Neural cell (in vitro differentiated cells): ENCODE data around the gene DNAJB11. TPM values are rescaled to one million over a fixed set of nuclear protein-coding genes. Genes with fewer than 3 reads are reported as not detected.

Experiments
- H2AFZ ChIP-seq: fragments of 200-600, 300-800 bp; sonication (generic), shearing (Covaris generic); 2 replicates; pipeline ENCODE4 v1.6.0; 2014; ENCODE audit warnings: low read depth, mild to moderate bottlenecking, antibody characterized with exemption, low read length, moderate library complexity
- H3F3A ChIP-seq: fragments of 200-600 bp; shearing (Covaris generic); 2 replicates; pipeline ENCODE4 v1.6.1; 2016; ENCODE audit warnings: mild to moderate bottlenecking, moderate library complexity, mixed read lengths, antibody characterized with exemption, low read length; ENCODE audit not compliant: insufficient read depth, poor library complexity, severe bottlenecking
- H3K27ac ChIP-seq: fragments of 200-600, 300-800 bp; sonication (generic), shearing (Covaris generic); 2 replicates; pipeline ENCODE4 v1.5.1; 2014; ENCODE audit warnings: mild to moderate bottlenecking, low read length, moderate library complexity
- H3K27me3 ChIP-seq: fragments of 300-800, 200-600 bp; sonication (generic), shearing (Covaris generic); 2 replicates; pipeline ENCODE4 v1.6.0; 2014; ENCODE audit warnings: mild to moderate bottlenecking, low read depth, low read length, moderate library complexity; ENCODE audit not compliant: insufficient read depth
- H3K36me3 ChIP-seq: fragments of 300-800, 200-600 bp; sonication (generic), shearing (Covaris generic); 2 replicates; pipeline ENCODE4 v1.5.1; 2014; ENCODE audit warnings: mild to moderate bottlenecking, antibody characterized with exemption, low read length, moderate library complexity; ENCODE audit not compliant: insufficient read depth
- H3K4me2 ChIP-seq: fragments of 300-800, 200-600 bp; sonication (generic), shearing (Covaris generic); 2 replicates; pipeline ENCODE4 v1.6.0; 2014; ENCODE audit warnings: mild to moderate bottlenecking, low read length
- H3K4me3 ChIP-seq: fragments of 300-800, 200-600 bp; sonication (generic), shearing (Covaris generic); 2 replicates; pipeline ENCODE4 v1.5.1; 2014; ENCODE audit warnings: mild to moderate bottlenecking, low read length, moderate library complexity
- H3K79me2 ChIP-seq: fragments of 200-600 bp; shearing (Covaris generic); replicated peaks from 2 replicates; pipeline ENCODE4 v1.6.0; 2014; ENCODE audit warnings: mild to moderate bottlenecking, low read length, moderate library complexity; ENCODE audit not compliant: insufficient read depth
- H3K9ac ChIP-seq: fragments of 300-800, 200-600 bp; sonication (generic), shearing (Covaris generic); 2 replicates; pipeline ENCODE4 v1.6.1; 2016; ENCODE audit warnings: mild to moderate bottlenecking, low read length, mixed read lengths
- H3K9me2 ChIP-seq: fragments of 200-600 bp; shearing (Covaris generic); 2 replicates; pipeline ENCODE4 v1.6.1; 2016; ENCODE audit warnings: mild to moderate bottlenecking, low read length, mixed read lengths; ENCODE audit not compliant: insufficient read depth
- H3K9me3 ChIP-seq: fragments of 200-600, 300-800 bp; sonication (generic), shearing (Covaris generic); 2 replicates; pipeline ENCODE4 v1.6.1; 2016; ENCODE audit warnings: mild to moderate bottlenecking, mixed run types, low read length, moderate library complexity, mixed read lengths
- H4K20me1 ChIP-seq: fragments of 200-600 bp; shearing (Covaris generic); 2 replicates; pipeline ENCODE4 v1.6.1; 2016; ENCODE audit warnings: mild to moderate bottlenecking, mixed run types; ENCODE audit not compliant: insufficient read depth
- CTCF ChIP-seq: fragments of 450-650 bp; IDR thresholded peaks from 2 replicates; pipeline ENCODE4 v1.5.1; 2014; ENCODE audit warnings: antibody characterized with exemption, mild to moderate bottlenecking, moderate library complexity; ENCODE audit not compliant: poor library complexity, severe bottlenecking
- EP300 ChIP-seq: fragments of 450-650 bp; conservative IDR thresholded peaks from 2 replicates; pipeline ENCODE4 v1.6.1; 2014; ENCODE audit warnings: antibody characterized with exemption, mild to moderate bottlenecking, moderate library complexity; ENCODE audit not compliant: poor library complexity, severe bottlenecking
- EZH2 ChIP-seq: fragments of 200-600, 300-800 bp; shearing (Covaris generic), sonication (generic); IDR thresholded peaks from 2 replicates; pipeline ENCODE4 v1.6.1; 2014; ENCODE audit warnings: antibody characterized with exemption, low read length, borderline replicate concordance, mild to moderate bottlenecking; ENCODE audit not compliant: insufficient read depth, poor library complexity, severe bottlenecking
- MXI1 ChIP-seq: fragments of 450-650 bp; conservative IDR thresholded peaks from 2 replicates; pipeline ENCODE4 v1.6.1; 2014; ENCODE audit warnings: antibody characterized with exemption, mild to moderate bottlenecking; ENCODE audit not compliant: poor library complexity, severe bottlenecking
- POLR2AphosphoS5 ChIP-seq: IDR thresholded peaks from 2 replicates; pipeline ENCODE4 v1.6.1; 2012
- RAD21 ChIP-seq: fragments of 450-650 bp; conservative IDR thresholded peaks from 2 replicates; pipeline ENCODE4 v1.6.1; 2014; ENCODE audit warnings: antibody characterized with exemption, mild to moderate bottlenecking, moderate library complexity
- REST ChIP-seq: IDR thresholded peaks from 2 replicates; pipeline ENCODE4 v1.6.1; 2012; ENCODE audit warnings: borderline replicate concordance
- SMC3 ChIP-seq: fragments of 450-650 bp; conservative IDR thresholded peaks from 2 replicates; pipeline ENCODE4 v1.6.1; 2014; ENCODE audit warnings: antibody characterized with exemption, mild to moderate bottlenecking, moderate library complexity; ENCODE audit not compliant: poor library complexity
- TAF1 ChIP-seq: IDR thresholded peaks from 2 replicates; pipeline ENCODE4 v1.6.1; 2012; ENCODE audit warnings: low read depth
- polyA minus RNA-seq: library from RNA; depleted of rRNA, polyadenylated mRNA; stranded (reverse); fragments of >200 nt; gene quantifications from 2 replicates; pipeline ENCODE4 v1.2.3, GENCODE V29; 2014
- polyA plus RNA-seq: library from polyadenylated mRNA; depleted of rRNA; stranded (reverse); fragments of >200 nt; gene quantifications from 2 replicates; pipeline ENCODE4 v1.2.3, GENCODE V29; 2014

The DNAJB11 gene
- polyA plus RNA-seq (100.0 and 108 TPM in 2 replicates), polyA minus RNA-seq (64.8 and 78.5 TPM in 2 replicates)

DNA sequence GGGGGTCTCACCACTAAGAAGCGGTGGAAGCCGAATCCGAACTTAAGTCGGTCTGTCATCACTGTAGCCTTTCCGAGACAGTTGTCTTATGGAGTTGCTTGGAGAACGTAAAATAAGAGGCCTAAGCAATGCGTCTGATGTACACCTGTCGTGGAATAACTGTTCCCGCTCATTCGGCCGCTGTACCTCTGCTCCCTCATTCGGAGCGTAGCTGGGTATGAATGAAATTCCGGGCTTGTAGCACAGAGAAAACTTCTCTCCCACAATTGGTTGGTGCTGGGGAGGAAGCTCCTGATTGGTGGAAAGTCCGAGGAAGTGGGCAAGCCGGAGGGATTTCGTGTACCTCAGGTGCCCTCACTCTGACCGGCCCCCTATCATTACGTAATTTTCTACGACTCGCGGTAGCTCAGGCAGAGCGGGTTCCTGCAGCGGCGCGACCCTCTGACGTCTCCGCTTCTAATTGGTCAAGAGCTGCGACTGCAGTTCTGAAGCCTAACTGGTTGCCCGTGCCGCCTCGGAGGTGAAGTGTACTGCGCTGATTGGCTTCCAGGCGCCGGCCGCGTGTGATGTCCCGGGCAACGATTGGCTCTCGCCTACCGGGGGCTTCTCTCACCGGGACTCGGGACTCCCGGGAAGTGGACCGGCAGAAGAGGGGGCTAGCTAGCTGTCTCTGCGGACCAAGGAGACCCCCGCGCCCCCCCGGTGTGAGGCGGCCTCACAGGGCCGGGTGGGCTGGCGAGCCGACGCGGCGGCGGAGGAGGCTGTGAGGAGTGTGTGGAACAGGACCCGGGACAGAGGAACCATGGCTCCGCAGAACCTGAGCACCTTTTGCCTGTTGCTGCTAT is at the start of gene DNAJB11:
TSS of gene DNAJB11 (plus strand) at position 625 of the 845 bp plus-strand sequence. CDS start at position 803, 178 bp downstream.
- Histone ChIP-seq H3K9me3 (no peaks in the 10 kb centered on the region), H3K4me3 (peak within 1 kb of the TSS; percentile 81), H3K9me2 (no peaks in the 10 kb centered on the region), H3K4me2 (peak within 1 kb of the TSS; percentile 89), H4K20me1 (no peaks in the 10 kb centered on the region), H3K27me3 (no peaks in the 10 kb centered on the region), H3F3A (no peaks in the 10 kb centered on the region), H3K79me2 (peaks cover 15% of the 10 kb centered on the region), H2AFZ (peak within 1 kb of the TSS; percentile 62), H3K27ac (peak within 1 kb of the TSS; percentile 81), H3K36me3 (no peaks in the 10 kb centered on the region), H3K9ac (peak within 1 kb of the TSS; percentile 84)
- peak; percentile 38 for TF ChIP-seq CTCF
- peak; percentile 49 for TF ChIP-seq SMC3
- TF ChIP-seq REST: no peak
- peak; percentile 50 for TF ChIP-seq RAD21
- peak; percentile 73 for TF ChIP-seq MXI1
- no peak for TF ChIP-seq EZH2
- TF ChIP-seq POLR2AphosphoS5: peak; percentile 92
- TF ChIP-seq EP300: peak; percentile 70

GRCh38 chr3:186520957-186521842 is 49.3 kb upstream of the DNAJB11 start:
- H3K9me3 ChIP-seq: no peaks in the 10 kb centered on the region
- H3K4me3 ChIP-seq: no peak overlapping the region
- H3K9ac ChIP-seq: no peak overlapping the region
- TF ChIP-seq TAF1 (no peak), CTCF (no peak), EZH2 (no peak), RAD21 (no peak), EP300 (no peak), POLR2AphosphoS5 (no peak), REST (no peak), MXI1 (no peak), SMC3 (no peak)
- no peaks in the 10 kb centered on the region for H3K36me3 ChIP-seq
- H3K9me2 ChIP-seq: no peaks in the 10 kb centered on the region
- no peaks in the 10 kb centered on the region for H3K79me2 ChIP-seq
- no peak overlapping the region for H3K27ac ChIP-seq
- no peaks in the 10 kb centered on the region for H3F3A ChIP-seq
- H2AFZ ChIP-seq: no peak overlapping the region
- H4K20me1 ChIP-seq: no peaks in the 10 kb centered on the region
- H3K4me2 ChIP-seq: no peak overlapping the region
- no peaks in the 10 kb centered on the region for H3K27me3 ChIP-seq
